ENCODE measurements around the gene ZNF827.

GRCh38 chr4:145779319-145779801 lies 159.3 kb downstream of the ZNF827 start:
- no peak for TF ChIP-seq POLR2A (IDR thresholded peaks at IDR 0.05)
- no peak for TF ChIP-seq CTCF (IDR thresholded peaks at IDR 0.05)
- no peak for TF ChIP-seq EP300 (IDR thresholded peaks at IDR 0.05)
- no peak for TF ChIP-seq POLR2AphosphoS5 (IDR thresholded peaks at IDR 0.05)

Data from gastroesophageal sphincter (tissue), 3 donors.